ENCODE data around the gene RNF215.

Gene RNF215

DNA sequence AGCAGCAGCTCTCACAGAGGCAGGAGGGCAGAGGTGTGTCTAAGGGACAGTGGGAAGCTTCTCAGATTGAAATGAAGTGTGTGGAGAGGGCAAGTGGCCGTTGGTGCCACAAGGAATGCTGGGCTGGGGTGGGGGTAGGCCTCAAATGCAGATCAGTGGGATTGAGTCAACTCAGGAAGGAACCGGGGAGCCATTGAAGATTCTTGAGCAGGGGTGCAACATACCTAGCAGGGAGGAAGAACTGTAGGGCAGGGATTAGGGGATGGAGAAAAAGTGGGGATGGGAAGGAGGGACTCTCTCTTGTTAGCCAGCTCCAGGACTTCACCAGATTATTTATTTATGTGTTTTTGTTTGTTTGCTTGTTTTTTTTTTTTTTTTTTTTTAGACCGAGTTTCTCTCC, 6.7 kb upstream of the RNF215 start:
- no peak for DNase-seq

DNA sequence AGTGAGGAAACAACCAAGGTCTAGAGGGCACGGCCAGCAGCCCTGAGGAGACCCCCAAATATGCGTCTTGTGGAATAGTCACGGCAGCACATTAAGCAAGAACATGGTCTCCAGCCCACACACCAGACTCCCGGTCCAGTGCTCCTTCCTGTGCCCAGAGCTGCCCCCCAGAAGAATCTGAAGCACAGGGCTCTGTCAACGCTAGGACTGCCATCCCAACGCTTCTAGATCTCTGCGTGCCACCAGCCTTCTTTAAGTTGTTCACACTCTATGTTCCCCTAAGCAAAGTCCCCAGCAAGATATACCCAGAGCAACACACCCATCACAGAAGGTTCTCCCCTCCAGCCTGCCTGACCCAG, 6.1 kb upstream of the RNF215 start:
- DNase-seq, result no peak

DNA sequence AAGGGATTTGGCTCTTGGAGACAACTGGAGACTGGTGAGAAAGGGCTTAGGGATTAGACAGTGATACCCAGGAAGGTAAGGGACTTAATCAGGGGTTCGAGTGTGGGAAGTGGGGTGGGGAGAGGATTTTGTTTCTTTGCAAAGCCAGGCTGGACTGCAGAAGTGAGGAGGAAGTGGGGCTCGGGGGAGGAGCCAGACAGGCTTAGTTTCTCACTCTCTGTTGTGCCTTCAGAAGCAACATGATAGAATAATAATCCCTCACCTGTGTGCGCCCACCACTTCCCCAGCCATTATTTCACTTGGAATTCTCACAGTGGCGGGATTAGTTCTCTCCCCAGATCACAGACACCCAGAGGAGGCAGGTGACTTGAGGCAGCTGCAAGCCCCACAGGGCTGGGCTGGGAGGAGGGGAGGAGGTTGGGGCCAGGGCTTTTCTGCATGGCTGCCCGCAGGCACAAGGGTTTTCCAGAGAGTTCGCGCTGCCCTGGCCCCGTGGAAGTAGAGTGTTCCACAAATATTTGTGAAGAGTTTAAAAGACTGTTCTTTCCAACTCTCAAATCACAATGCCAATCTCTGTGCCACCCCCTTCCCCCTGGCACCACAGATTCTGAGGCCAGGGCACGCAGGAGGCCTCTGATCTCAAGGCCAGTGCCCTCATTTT, 5.6 kb upstream of the RNF215 start:
- DNase-seq, result peak; percentile 7 to 53

DNA sequence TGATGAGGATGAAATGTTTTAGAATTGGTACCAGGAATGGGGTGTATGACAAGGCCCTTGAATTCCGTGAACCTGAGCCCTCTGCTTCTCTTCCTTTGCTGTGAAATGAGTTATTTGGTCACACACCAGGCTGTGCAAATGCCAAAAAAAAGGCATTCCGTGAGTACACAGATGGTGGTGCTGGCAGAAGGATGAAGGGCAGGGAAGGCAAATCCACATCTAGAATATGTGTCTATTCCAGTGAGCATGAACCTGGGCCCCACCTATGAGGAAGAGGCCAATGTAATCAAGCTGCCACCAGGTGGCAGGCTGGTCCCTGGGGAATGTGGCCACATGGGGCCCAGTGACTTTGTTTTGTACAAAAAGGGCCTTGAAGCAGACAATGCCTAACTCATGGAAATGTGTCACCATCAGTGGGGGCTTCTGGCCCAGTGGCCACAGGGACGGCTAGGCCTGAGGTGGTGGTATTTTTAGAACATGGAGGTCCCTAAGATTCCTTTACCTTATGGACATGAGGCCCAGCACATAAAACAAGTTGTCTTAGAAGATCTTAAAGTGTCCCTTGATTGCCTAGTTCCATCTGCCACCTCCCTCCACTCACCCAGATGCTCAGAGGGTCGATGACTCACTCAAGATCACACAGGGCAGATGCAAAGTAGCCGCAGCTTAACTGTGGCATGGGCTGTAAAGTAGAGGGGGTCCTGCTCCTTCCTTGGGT, 3.9 kb upstream of the RNF215 start:
- peak; percentile 62 to 87 for DNase-seq

DNA sequence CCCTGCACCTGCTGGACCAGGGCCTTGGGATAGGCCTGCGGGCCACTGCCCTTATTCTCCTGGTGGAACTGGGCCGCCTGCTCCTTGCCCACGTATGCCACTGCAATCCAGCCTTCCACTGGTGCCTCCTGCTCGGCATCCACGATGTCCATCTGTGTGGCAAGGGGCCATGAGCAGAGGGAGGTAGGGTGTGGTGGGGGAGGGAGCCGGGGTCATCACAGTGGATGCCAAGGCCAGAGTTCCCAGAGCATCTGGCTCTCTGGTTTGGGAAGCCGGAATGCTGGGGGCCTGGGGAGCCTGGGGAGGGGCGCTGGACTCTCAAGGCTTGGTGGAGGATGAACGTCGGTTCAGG, 627 bp downstream of the RNF215 start:
- DNase-seq, result no peak

DNA sequence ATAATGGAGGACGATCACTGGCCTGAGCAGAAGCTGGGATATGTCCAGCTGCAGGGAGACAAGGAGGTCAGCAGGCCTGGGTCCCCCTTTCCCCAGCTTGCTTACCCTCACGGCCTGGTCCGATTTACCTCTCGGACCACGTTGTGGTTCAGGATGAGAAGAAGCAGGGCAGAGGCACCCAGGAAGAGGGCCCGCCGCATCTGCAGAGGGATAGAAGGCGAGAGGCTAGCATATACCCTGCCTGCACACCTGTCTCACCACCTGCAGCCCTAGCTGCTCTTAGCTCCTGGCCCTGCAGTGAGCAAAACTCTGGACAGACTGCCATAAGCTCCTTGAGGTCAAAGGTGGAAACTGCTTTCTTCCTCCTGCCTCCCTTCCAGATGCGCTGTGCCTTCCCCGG, 1.3 kb downstream of the RNF215 start:
- no peak for DNase-seq

DNA sequence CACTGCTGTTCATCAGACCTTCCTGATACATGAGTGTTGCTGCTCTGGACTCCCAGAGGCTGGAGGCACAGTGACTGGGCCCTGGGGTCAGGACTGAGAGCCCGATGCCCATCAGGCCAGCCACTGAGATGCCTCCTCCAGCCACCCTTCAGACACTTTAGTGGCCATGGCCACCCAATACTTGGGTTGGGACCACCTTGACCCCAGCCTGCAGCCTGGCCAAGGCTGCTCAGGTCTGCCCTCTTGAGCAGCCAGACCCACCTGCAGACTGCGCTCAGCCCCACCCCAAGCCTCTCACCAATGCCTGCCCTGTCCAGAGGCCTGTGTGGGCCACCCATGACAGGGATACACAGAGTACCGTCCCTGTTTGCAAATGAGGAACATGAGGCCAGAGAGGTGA, 4.2 kb downstream of the RNF215 start:
- no peak for DNase-seq

DNA sequence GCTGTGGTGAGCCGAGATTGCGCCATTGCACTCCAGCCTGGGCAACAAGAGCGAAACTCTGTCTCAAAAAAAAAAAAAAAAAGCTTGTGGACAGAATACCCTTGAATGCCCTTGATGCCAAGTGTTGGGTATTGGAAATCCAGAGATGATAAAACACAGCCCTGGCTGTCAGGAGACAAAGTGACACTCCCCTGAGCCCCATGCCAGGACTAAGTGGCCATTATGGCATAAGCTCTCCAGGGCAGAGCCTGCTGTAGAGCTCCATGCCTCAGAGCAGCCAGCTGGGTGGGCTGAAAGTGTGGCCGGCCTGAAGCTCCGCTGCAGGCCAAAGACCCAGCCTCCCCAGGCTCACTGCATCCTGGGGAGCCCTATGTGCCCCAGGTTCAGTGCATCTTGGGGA, 4.9 kb downstream of the RNF215 start:
- no peak for DNase-seq

DNA sequence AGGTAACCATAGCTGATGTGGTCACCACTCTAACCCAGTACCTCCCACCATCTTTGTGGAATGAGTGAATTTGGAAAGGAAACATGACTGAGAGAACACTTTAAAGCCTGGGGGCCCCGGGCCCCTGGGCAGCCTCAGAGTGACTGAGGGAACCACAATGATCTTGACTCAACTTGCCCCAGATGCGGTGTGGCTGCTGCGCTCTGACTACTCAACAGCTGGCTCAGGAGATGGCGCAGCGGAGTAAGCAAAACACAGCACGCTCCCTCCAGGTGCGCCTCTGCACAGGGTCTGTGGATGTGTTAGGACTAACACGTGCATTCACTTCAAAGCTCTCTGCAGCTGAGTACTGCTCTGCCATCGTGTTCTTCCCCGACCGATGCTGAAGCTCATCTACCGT, 5.9 kb downstream of the RNF215 start:
- no peak for DNase-seq

DNA sequence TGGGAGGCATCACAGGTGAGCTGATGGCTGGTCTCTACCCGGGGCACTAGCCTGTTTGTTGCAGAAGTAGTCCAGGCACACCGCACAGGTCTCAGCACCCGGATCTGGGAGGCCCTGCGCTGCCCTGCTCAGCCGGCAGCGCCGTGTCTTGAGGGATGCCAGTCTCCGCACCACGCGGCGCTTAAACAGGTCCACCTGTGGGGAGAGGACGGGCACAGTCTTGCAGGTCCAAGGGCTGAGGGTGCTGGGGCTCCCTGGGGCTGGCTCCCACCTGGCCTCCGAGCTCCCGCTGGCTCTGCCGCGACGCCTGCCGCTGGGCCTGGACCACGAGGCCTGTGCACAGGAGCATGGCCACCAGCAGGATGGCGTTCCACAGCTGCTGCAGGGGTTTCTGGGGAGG, 7.2 kb downstream of the RNF215 start:
- DNase-seq, result no peak

DNA sequence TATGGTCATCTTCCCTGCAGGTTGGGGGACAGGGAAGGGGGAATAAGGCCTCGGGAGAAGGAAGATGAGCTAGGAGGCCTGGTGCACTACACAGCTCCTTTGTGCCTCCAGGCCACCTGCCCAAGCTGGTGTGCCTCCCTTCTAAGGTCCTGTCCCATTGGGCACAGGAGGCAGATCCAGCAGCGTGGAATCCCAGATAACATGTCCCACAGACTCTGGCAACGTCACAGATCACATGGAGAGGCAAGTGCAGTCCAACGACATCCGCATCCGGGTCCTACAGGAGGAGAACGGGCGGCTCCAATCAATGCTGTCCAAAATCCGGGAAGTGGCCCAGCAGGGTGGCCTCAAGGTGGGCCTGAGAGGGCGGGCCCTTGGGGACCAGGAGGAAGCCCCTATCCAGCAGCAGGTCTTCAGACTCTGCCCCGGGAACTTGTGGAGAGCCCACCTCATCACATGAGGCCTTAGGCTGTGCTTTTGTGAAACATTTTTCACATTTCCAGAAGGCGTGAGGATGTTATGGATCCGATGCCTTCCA, 11.8 kb downstream of the RNF215 start:
- no peak for DNase-seq

DNA sequence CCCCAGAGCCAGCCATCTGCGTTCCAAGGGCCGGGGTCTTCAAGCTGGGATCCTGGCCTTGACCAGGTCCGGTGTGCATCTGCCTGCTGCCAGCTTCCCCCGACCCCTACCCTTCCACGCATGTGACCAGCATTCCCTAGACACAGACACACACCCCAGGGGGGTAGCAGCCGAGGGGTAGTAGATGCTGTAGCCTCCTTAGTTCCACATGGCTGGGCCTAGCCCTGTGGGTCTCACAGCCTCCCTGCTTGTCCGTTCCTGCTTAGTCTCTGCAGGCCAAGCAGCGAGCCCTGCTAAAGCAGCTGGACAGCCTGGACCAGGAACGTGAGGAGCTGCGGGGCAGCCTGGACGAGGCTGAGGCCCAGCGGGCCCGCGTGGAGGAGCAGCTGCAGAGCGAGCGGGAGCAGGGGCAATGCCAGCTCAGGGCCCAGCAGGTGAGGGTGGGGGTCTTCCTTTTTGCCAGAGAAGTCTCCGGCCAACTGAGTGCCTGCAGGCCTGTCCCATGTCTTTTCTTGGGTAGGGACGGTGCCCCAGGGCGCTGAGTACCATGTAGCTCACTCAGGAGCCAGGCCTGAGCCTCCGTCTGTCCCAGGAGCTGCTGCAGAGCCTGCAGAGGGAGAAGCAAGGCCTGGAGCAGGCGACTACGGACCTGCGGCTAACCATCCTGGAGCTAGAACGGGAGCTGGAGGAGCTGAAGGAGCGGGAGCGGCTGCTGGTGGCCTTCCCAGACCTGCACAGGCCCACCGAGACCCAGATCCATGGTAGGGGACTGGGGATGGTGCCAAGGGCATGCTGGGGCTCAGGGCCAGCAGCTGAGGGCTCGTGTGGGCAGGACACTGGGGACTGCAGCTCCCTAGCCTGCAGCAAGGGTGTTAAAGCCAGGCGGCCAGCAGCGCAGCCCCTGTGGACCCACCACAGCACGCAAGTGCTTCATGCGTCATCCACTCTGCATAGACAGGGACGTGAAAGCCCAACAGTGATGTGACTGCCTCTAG, 13.6 kb downstream of the RNF215 start:
- no peak for DNase-seq

DNA sequence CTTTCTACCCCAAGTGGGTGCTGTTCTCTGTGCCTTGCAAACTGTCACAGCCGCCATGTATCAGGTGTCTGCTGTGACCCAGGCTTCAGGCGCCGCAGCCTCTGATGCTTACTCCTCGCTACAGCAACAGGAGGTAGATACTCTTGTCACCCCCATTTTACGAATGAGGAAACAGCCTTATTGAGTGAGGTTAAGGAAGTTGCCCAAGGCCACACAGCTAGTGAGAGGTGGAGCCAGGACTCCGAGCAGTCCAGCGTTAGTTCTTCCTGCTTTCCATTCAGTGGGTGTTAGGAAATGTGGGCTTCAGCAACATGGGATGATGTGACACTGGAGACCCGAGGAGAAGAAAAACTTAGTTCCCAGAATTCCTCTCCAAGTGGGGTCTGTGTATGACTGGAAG, 14.3 kb downstream of the RNF215 start:
- no peak for DNase-seq

DNA sequence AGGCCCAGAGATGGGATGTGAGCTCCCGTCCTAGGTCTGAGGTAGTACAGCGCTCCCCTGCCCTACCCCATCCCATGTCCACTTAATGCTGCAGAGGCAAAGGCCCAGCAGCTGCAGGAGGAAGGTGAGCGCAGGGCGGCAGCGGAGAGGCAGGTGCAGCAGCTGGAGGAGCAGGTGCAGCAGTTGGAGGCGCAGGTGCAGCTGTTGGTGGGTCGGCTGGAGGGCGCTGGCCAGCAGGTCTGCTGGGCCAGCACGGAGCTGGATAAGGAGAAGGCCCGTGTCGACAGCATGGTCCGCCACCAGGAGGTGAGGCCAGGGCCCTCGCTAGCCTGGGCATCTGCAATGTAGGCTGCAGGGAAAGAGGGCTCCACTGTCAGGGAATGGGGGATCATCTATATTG, 15.2 kb downstream of the RNF215 start:
- DNase-seq, result peak in 1 of 2 experiments; percentile 24

DNA sequence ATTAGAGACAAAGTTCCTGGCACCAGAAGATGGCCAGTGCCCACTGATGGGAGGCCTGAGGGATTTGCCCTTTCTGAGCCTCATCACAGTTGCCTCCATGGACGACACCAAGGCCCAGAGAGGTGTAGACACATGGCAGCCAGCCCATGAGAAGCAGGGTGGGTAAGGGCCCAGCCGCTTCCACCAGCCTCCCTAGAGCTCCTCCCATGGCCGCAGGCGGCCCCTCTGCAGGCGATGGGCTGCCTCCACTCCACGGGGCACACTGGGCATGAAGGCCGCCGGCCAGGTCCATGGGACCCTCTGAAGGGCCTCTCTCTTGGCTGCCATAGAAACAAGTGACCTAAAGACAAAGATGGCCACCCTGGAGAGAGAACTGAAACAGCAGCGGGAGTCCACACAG, 15.9 kb downstream of the RNF215 start:
- no peak for DNase-seq

DNA sequence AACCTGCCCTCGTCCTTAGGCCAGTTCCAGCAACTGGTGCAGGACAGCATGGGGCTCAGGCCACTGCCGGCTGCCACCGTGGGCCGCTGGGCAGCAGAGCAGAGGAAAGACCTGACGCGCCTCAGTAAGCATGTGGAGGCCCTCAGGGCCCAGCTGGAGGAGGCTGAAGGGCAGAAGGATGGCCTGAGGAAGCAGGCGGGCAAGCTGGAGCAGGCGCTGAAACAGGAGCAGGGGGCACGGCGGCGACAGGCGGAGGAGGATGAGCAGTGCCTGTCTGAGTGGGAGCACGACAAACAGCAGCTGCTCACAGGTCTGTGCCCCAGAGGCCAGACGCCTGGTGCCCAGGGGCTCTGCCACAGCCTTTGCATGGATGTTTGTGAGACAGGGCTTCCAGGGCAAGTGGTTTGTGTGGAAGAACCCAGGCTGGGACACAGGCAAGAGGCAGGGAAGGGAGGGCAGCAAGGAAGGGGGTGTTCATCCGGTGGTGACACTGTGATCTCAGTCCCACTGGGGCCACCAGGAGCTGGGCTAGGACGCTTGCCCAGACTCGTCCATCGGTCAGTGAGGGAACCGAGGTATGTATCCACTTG, 16.5 kb downstream of the RNF215 start:
- DNase-seq, result no peak

DNA sequence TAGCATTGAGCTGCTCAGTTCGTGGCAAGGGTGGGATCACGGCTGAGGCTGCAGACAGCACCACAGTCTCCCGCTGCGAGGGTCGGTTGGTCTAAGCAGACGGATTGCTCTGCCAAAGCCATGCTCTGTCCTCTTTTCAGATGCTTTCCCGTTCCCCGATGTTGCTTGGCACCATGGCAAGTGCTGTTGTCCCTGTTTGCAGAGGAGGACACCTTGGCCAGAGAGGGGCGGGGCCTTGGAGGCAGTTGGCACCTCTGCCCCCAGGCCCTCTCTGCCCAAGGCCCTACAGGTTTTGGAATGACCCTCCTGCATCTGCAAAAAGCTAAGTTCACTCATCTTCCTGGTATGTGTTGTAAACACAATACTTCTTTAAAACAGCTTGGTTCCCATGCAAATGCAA, 18.8 kb downstream of the RNF215 start:
- DNase-seq, result no peak

DNA sequence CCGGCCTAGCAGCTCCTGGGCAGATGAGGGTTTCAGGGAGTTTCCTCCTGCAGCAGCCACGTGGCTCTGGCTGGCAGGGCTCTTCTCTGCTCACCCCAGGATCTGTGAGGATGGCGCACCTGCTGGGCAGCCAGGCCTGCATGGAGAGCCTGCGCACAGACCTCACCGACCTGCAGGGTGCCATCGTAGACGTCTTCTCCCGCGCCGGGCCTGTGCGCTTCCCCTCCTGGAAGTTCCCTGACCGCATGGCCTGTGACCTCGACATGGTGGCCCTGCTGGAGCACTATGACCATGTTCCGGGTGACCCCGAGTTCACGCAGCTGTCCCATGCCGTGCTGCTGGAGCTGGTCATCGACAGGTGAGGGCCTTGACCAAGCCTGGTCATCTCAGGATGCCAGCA, 21.3 kb downstream of the RNF215 start:
- DNase-seq, result no peak

DNA sequence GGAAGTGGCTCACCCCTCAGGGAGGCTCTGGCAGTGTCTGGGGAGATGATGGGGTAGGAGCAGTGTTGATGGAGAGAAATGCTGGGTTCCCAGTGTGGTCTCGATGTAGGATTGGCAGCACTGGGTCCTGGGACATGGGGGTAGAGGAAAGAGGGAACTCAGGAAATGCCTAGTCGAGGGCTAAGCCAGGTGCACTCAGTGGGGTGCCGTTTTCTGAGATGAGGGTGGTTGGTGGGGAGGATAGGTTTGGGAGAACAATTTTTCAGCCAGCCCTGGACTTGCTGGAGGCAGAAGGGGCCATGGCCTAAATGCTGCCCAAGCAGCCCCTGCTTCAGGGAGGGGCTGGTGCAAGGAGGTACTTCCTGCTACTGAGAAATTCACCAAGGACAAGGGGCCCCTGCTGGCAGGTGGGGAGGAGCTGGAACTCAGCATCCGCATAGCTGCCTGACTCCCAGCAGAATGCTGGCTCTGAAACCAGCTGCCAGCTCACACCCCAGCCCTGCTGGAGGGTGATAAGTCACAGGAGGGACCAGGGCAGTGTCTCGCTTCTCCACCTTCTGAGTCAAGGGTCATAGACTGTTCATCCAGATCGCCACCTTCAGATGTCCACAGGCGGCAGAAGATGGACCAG, 24.4 kb downstream of the RNF215 start:
- DNase-seq, result no peak

DNA sequence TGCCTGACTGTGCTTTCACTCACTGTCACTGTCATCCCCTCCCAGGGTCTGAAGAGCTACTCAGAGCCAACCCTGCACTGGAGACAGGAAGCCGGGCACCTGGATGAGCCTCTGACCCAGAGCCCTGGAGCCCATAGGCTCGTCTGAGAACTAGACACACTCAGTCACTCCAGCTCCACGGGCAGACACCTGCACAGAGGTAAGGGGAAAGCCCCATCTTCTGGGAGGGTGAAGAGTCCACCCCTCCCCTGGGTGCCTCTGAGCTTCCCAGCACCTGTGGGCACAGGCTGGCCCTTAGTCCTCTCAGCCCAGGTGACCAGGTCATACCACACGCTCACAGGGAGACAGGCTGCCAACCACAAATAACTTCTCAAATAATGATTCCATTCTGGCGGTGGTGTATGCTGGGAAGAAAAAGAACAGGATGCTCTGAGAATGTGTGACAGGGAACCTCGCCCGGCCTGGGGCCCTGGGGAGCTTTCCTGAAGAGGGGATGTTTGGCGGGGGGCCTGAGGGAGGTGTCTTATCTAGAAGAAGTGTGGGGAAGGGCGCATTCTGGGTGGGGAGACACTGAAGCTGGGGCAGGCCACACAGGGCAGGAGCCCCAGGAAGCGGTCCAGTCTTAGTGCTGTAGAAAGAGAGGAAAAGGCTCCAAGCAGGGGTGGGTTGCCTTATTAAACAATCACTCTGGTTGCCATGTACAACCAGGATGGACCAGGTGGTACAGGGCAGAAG, 25.1 kb downstream of the RNF215 start:
- DNase-seq, result no peak

DNA sequence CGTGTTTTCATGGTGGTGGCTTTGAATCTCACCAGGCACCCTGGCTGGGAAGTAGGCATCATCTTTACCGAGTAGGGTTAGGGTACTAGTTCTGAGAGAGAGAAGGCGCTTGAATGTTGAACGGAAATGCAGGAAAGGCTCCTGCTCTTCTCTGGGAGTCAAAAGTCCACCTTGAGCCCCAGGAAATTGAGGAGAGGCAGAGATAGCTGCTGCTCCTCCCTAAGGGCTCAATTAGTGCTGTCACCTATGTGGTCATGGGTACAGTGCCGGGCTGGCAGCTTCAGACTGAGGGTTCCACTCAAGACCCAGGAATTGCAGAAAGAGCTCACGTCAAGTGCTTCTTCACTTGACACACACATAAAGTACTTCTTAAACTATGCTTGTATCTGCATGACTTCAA, 28.7 kb downstream of the RNF215 start:
- no peak for DNase-seq

DNA sequence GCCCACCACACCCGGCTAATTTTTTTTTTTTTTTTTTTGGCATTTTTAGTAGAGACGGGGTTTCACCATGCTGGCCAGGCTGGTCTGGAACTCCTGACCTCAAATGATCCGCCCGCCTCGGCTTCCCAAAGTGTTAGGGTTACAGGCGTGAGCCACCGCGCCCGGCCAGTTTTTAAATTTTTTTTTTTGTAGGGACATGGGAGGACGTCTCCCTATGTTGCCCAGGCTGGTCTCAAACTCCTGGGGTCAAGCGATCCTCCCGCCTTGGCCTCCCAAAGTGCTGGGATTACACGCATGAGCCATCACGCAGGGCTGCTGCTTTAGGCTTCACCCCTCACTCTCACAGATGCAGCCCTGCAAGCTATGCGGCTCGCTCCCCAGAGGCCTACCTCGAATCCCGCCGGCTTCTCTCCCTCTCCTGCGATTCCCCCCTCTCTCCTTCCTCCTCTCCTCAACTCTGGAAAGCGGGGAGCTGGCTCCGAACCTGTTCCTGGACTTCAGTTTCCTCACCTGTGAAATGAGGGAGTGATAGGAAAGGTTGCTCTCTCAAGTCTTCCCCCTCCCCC, 29.5 kb downstream of the RNF215 start:
- no peak for DNase-seq

Measured in SHP77 (cell line).